CD4-positive, alpha-beta T cell (primary cell): ENCODE data around the gene LRCH3. TPM values are rescaled to one million over a fixed set of nuclear protein-coding genes. Genes with fewer than 3 reads are reported as not detected.

Experiments used
- ATAC-seq: fragments of 200-7000 bp; cut with Tn5 transposase; one replicate; pipeline ENCODE4 v1.10.0; 2022; ENCODE audit warnings: mild to moderate bottlenecking; ENCODE audit not compliant: poor library complexity
- CTCF ChIA-PET: fragments of 350-600 bp; sonication (Branson Sonifier 250); formaldehyde crosslinking; loops from one replicate; lab custom pipeline; 2021; ENCODE audit warnings: antibody characterized with exemption, inconsistent platforms; lab: Charles Lee
- POLR2A ChIA-PET: fragments of 350-600 bp; sonication (Branson Sonifier 250); formaldehyde crosslinking; loops from one replicate; lab custom pipeline; 2021; ENCODE audit warnings: antibody characterized with exemption, inconsistent platforms; lab: Charles Lee
- DNase-seq, 14 experiments: peaks; one replicate each; pipeline ENCODE4 v3.0.0-alpha.2; 2013 to 2020; ENCODE audit warnings: mixed read lengths in 2 of 14
- H3K27ac ChIP-seq, 2 donors: one replicate each; pipeline versions ENCODE4 v1.5.1 to v1.7.0; 2013; ENCODE audit warnings: low read length in 2 of 2, low read depth in 1 of 2, mild to moderate bottlenecking in 1 of 2
- H3K27me3 ChIP-seq, 2 experiments: 1 replicate in 1 of 2; 2 replicates in 1 of 2; pipeline versions ENCODE4 v1.6.1 to v1.7.0; 2013; ENCODE audit warnings: low read length in 2 of 2, control low read depth in 1 of 2, mild to moderate bottlenecking in 1 of 2, moderate library complexity in 1 of 2; ENCODE audit not compliant: insufficient read depth in 2 of 2, control insufficient read depth in 1 of 2
- H3K36me3 ChIP-seq: one replicate; pipeline ENCODE4 v1.6.1; 2013; ENCODE audit warnings: low read length, control low read depth; ENCODE audit not compliant: insufficient read depth
- H3K4me1 ChIP-seq: one replicate; pipeline ENCODE4 v1.6.1; 2013; ENCODE audit warnings: low read length, control low read depth; ENCODE audit not compliant: insufficient read depth
- H3K4me3 ChIP-seq: one replicate; pipeline ENCODE4 v1.5.1; 2013; ENCODE audit warnings: mild to moderate bottlenecking, low read length, moderate library complexity
- H3K9me3 ChIP-seq, 2 experiments: 1 replicate in 1 of 2; 2 replicates in 1 of 2; pipeline versions ENCODE4 v1.6.1 to v1.7.0; 2013; ENCODE audit warnings: low read length in 2 of 2, mild to moderate bottlenecking in 2 of 2, control low read depth in 1 of 2, moderate library complexity in 1 of 2; ENCODE audit not compliant: control insufficient read depth in 1 of 2, insufficient read depth in 1 of 2
- H3K27ac Mint-ChIP-seq: one replicate; pipeline ENCODE4 v1.8.0; 2020; ENCODE audit warnings: mixed read lengths
- H3K27me3 Mint-ChIP-seq: one replicate; pipeline ENCODE4 v1.8.0; 2021; ENCODE audit warnings: mixed read lengths
- H3K36me3 Mint-ChIP-seq: one replicate; pipeline ENCODE4 v1.8.0; 2021; ENCODE audit warnings: low read depth, mixed read lengths
- H3K4me1 Mint-ChIP-seq: one replicate; pipeline ENCODE4 v1.8.0; 2021; ENCODE audit warnings: low read depth, mixed read lengths
- H3K4me3 Mint-ChIP-seq: one replicate; pipeline ENCODE4 v1.8.0; 2020; ENCODE audit warnings: mild to moderate bottlenecking, mixed read lengths
- H3K9me3 Mint-ChIP-seq: one replicate; pipeline ENCODE4 v1.8.0; 2020; ENCODE audit warnings: mixed read lengths
- intact Hi-C, 2 experiments: fragments of 100-400 bp; cut with DNase I in 1 of 2; cut with micrococcal nuclease in 1 of 2; formaldehyde crosslinking; loops; one replicate each; pipeline versions ENCODE4 v1.15.1 to v1.9.0; 2023 to 2025; cut with DNase I, micrococcal nuclease
- total RNA-seq, 174 experiments: library from RNA in 2 of 174; stranded (reverse) in 2 of 174; gene quantifications; one replicate each; pipeline ENCODE4 v1.2.3 and lab custom pipeline; 2021 to 2026
- TF ChIP-seq, protein P1 (sequence below): fragments of 200-600 bp; IDR thresholded peaks from one replicate; pipeline ENCODE4 v1.8.0; 2022; ENCODE audit warnings: antibody characterized with exemption, mild to moderate bottlenecking

Gene LRCH3
- total RNA-seq, 2 experiments from 2014 or later, result 31.5 to 37.6 TPM

DNA sequence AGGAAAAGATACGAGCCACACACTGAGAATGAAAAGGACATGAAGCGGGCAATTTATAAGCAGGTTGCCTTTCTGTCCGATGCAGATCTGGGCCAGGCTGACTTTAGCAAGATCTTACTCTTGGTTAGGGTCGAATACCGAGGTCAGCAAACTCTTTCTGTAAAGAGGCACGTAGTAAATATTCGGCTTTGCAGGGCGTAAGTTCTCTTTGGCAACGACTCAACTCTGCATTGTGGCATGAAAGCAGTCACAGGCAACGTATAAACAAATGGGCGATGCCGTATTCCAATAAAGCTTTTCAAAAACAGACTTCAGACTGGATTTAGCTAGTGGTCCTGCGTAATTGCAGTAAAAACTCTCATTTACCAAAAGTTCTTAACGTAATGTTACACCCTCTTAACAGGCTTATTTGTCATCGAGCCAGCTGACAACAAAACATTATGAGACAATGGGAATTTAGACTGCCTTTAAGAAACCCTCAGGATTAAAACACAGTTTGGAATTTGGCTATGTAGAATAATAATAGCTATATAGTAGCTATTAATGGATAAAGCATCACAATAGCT lies 145.8 kb downstream of the LRCH3 start:
- no peak for DNase-seq
- H3K4me3 ChIP-seq, result no peak overlapping the region
- CTCF ChIA-PET, result no interaction called here
- H3K36me3 ChIP-seq, result peaks cover 3% of the 10 kb centered on the region
- ATAC-seq, result no peak
- H3K4me1 Mint-ChIP-seq, result no peaks in the 10 kb centered on the region
- no peaks in the 10 kb centered on the region for H3K9me3 ChIP-seq
- TF ChIP-seq, protein P1, sequence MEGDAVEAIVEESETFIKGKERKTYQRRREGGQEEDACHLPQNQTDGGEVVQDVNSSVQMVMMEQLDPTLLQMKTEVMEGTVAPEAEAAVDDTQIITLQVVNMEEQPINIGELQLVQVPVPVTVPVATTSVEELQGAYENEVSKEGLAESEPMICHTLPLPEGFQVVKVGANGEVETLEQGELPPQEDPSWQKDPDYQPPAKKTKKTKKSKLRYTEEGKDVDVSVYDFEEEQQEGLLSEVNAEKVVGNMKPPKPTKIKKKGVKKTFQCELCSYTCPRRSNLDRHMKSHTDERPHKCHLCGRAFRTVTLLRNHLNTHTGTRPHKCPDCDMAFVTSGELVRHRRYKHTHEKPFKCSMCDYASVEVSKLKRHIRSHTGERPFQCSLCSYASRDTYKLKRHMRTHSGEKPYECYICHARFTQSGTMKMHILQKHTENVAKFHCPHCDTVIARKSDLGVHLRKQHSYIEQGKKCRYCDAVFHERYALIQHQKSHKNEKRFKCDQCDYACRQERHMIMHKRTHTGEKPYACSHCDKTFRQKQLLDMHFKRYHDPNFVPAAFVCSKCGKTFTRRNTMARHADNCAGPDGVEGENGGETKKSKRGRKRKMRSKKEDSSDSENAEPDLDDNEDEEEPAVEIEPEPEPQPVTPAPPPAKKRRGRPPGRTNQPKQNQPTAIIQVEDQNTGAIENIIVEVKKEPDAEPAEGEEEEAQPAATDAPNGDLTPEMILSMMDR, result no peak
- POLR2A ChIA-PET, result interaction anchor here (1.2 kb wide), 1 partner anchor 13 kb away, joined by 3 read pairs; the partner anchor contains the start of gene RPL35A
- no peak overlapping the region for H3K4me3 Mint-ChIP-seq
- H3K27ac Mint-ChIP-seq, result no peak overlapping the region
- intact Hi-C loops, result no loop called here
- H3K27me3 ChIP-seq, result no peaks in the 10 kb centered on the region
- H3K27me3 Mint-ChIP-seq, result no peaks in the 10 kb centered on the region
- peaks cover 13% of the 10 kb centered on the region for H3K36me3 Mint-ChIP-seq
- H3K4me1 ChIP-seq, result no peaks in the 10 kb centered on the region
- H3K27ac ChIP-seq, result no peak overlapping the region
- no peaks in the 10 kb centered on the region for H3K9me3 Mint-ChIP-seq

Other genes with a start within 250 kb of the LRCH3 start
- gene BDH1, start 235.3 kb upstream of the LRCH3 start, total RNA-seq, result 10 to 100 TPM; 17.7 to 22.2 TPM
- 10 to 100 TPM; 35.3 to 38.9 TPM for gene RUBCN, start 54.4 kb upstream of the LRCH3 start, total RNA-seq
- gene FYTTD1, start 41.4 kb upstream of the LRCH3 start, total RNA-seq, result 10 to 100 TPM; 75.8 to 78.2 TPM
- gene RPL35A, start 158.9 kb downstream of the LRCH3 start, total RNA-seq, result 1,000 to 10,000 TPM; 2,199 to 2,238 TPM
- 1 to 10 TPM; 3.5 to 3.6 TPM for gene LMLN, start 169.0 kb downstream of the LRCH3 start, total RNA-seq